SK-N-SH (cell line): ENCODE results near the gene TRIL. TPM values are rescaled to one million over a fixed set of nuclear protein-coding genes. Genes with fewer than 3 reads are reported as not detected.

Experiments
- CTCF ChIA-PET: fragments of 300-600, 350-600 bp; formaldehyde crosslinking; extraction: SDS; loops from one replicate; lab custom pipeline; 2021; lab: Yijun Ruan, JAX
- POLR2A ChIA-PET: fragments of 350-600 bp; sonication (Branson Sonifier 250); formaldehyde crosslinking; extraction: SDS; loops from one replicate; lab custom pipeline; 2020; ENCODE audit warnings: antibody characterized with exemption, inconsistent platforms; lab: Yijun Ruan, JAX
- DNase-seq: peaks from one replicate; pipeline ENCODE4 v3.0.0; 2012
- H2AFZ ChIP-seq: fragments of 200-600 bp; sonication (generic); 2 replicates; pipeline ENCODE4 v1.8.1; 2016; ENCODE audit warnings: antibody characterized with exemption, mild to moderate bottlenecking, low read depth
- H3F3A ChIP-seq: fragments of 200-600 bp; sonication (generic); replicated peaks from 2 replicates; pipeline ENCODE3; 2016; ENCODE audit warnings: antibody characterized with exemption, mild to moderate bottlenecking; ENCODE audit not compliant: insufficient read depth
- H3K27ac ChIP-seq, 2 experiments: fragments of 200-500 bp in 1 of 2; fragments of 200-600 bp in 1 of 2; sonication (Bioruptor generic) in 1 of 2; sonication (generic), shearing (Covaris generic) in 1 of 2; 2 replicates each; pipeline versions ENCODE4 v1.5.1 to v1.6.1; 2014 to 2016; ENCODE audit warnings: low read depth in 2 of 2, inconsistent platforms in 1 of 2, low read length in 1 of 2, mild to moderate bottlenecking in 1 of 2, mixed read lengths in 1 of 2
- H3K27me3 ChIP-seq: fragments of 200-600 bp; sonication (generic), shearing (Covaris generic); 2 replicates; pipeline ENCODE4 v1.6.1; 2016; ENCODE audit warnings: mixed run types; ENCODE audit not compliant: insufficient read depth
- H3K36me3 ChIP-seq, 2 experiments: fragments of 200-500 bp in 1 of 2; fragments of 200-600 bp in 1 of 2; sonication (Bioruptor generic) in 1 of 2; sonication (generic) in 1 of 2; replicated peaks in 1 of 2; 2 replicates each; pipeline versions ENCODE3 to v1.5.1; 2014 to 2016; ENCODE audit warnings: low read length in 1 of 2, mild to moderate bottlenecking in 1 of 2; ENCODE audit not compliant: insufficient read depth in 2 of 2, control insufficient read depth in 1 of 2
- H3K4me1 ChIP-seq, 2 experiments: fragments of 200-500 bp in 1 of 2; fragments of 200-600 bp in 1 of 2; sonication (Bioruptor generic) in 1 of 2; sonication (generic), shearing (Covaris generic) in 1 of 2; 2 replicates each; pipeline versions ENCODE4 v1.5.1 to v1.6.1; 2014 to 2016; ENCODE audit warnings: low read depth in 1 of 2, low read length in 1 of 2, mixed run types in 1 of 2; ENCODE audit not compliant: insufficient read depth in 2 of 2, control insufficient read depth in 1 of 2
- H3K4me2 ChIP-seq: fragments of 200-600 bp; sonication (generic), shearing (Covaris generic); 2 replicates; pipeline ENCODE4 v1.6.1; 2017; ENCODE audit warnings: mixed run types
- H3K4me3 ChIP-seq, 2 experiments: fragments of 200-500 bp in 1 of 2; fragments of 200-600 bp in 1 of 2; sonication (Bioruptor generic) in 1 of 2; sonication (generic), shearing (Covaris generic) in 1 of 2; 2 replicates each; pipeline versions ENCODE4 v1.5.1 to v1.8.1; 2014 to 2016; ENCODE audit warnings: low read depth in 2 of 2, inconsistent platforms in 1 of 2, low read length in 1 of 2, mild to moderate bottlenecking in 1 of 2, mixed read lengths in 1 of 2, moderate library complexity in 1 of 2
- H3K79me2 ChIP-seq: fragments of 200-600 bp; sonication (generic); 2 replicates; pipeline ENCODE4 v1.8.1; 2017; ENCODE audit warnings: mild to moderate bottlenecking; ENCODE audit not compliant: insufficient read depth
- H3K9ac ChIP-seq: fragments of 200-600 bp; sonication (generic); 2 replicates; pipeline ENCODE4 v1.6.1; 2017; ENCODE audit warnings: mixed run types
- H3K9me2 ChIP-seq: fragments of 200-600 bp; sonication (generic); 2 replicates; pipeline ENCODE4 v1.6.1; 2017; ENCODE audit warnings: mixed run types
- H3K9me3 ChIP-seq: fragments of 200-600 bp; sonication (generic); 2 replicates; pipeline ENCODE4 v1.6.1; 2017; ENCODE audit warnings: mixed run types, mild to moderate bottlenecking, moderate library complexity
- H4K20me1 ChIP-seq: fragments of 200-600 bp; sonication (generic); 2 replicates; pipeline ENCODE4 v1.6.1; 2017; ENCODE audit warnings: mild to moderate bottlenecking, mixed run types; ENCODE audit not compliant: insufficient read depth
- CHD2 ChIP-seq: fragments of 150-350 bp; IDR thresholded peaks from 2 replicates; pipeline ENCODE4 v1.6.1; 2018; ENCODE audit warnings: low read length; ENCODE audit not compliant: partially characterized antibody
- ELF1 ChIP-seq: IDR thresholded peaks from 2 replicates; pipeline ENCODE4 v1.4.0; 2012
- FOSL2 ChIP-seq: IDR thresholded peaks from 2 replicates; pipeline ENCODE4 v1.4.0; 2012; ENCODE audit warnings: low read depth, mild to moderate bottlenecking, moderate library complexity, borderline replicate concordance
- FOXJ3 ChIP-seq: sonication (generic); formaldehyde crosslinking; IDR thresholded peaks from 2 replicates; pipeline ENCODE4 v1.5.1; 2020; ENCODE audit warnings: mild to moderate bottlenecking, missing genetic modification reagents
- GATA2 ChIP-seq: sonication (generic); formaldehyde crosslinking; IDR thresholded peaks from 2 replicates; pipeline ENCODE4 v1.5.0; 2020; ENCODE audit warnings: mild to moderate bottlenecking, missing genetic modification reagents
- JUND ChIP-seq: IDR thresholded peaks from 2 replicates; pipeline ENCODE4 v1.4.0; 2012
- MEF2A ChIP-seq: IDR thresholded peaks from 2 replicates; pipeline ENCODE4 v1.4.0; 2012; ENCODE audit warnings: low read depth, borderline replicate concordance
- MXI1 ChIP-seq: IDR thresholded peaks from 2 replicates; pipeline ENCODE4 v1.6.1; 2012; ENCODE audit warnings: mild to moderate bottlenecking, low read depth, low read length, improper control_type of control experiment
- PBX3 ChIP-seq: IDR thresholded peaks from 2 replicates; pipeline ENCODE4; 2012
- POLR2AphosphoS5 ChIP-seq: IDR thresholded peaks from 2 replicates; pipeline ENCODE4 v1.6.1; 2012; ENCODE audit warnings: low read depth, low read length
- RCOR1 ChIP-seq: fragments of 150-350 bp; IDR thresholded peaks from 2 replicates; pipeline ENCODE4 v1.6.1; 2017; ENCODE audit warnings: antibody characterized with exemption, low read length
- RFX5 ChIP-seq: IDR thresholded peaks from 2 replicates; pipeline ENCODE4 v1.6.1; 2012; ENCODE audit warnings: mild to moderate bottlenecking, improper control_type of control experiment, low read length
- SMC3 ChIP-seq: IDR thresholded peaks from 2 replicates; pipeline ENCODE4 v1.6.1; 2012; ENCODE audit warnings: low read depth, low read length, improper control_type of control experiment
- TAF1 ChIP-seq: IDR thresholded peaks from 2 replicates; pipeline ENCODE4 v1.6.1; 2012; ENCODE audit warnings: low read depth, mild to moderate bottlenecking, low read length, moderate library complexity, borderline replicate concordance
- USF1 ChIP-seq: IDR thresholded peaks from 2 replicates; pipeline ENCODE4 v1.4.0; 2012; ENCODE audit warnings: low read depth, borderline replicate concordance
- WGBS: methylation state at CpG from one replicate; pipeline ENCODE4 v1.1.6; 2017; ENCODE audit warnings: low lambda C conversion rate; 5-methylcytosine and 5-hydroxymethylcytosine counted together
- polyA plus RNA-seq, 3 experiments: library from polyadenylated mRNA; depleted of rRNA; stranded (reverse); fragments of >200 nt; gene quantifications; 2 replicates each; pipeline ENCODE4 v1.2.3, GENCODE V29; 2012
- TF ChIP-seq, protein P1 (sequence below): fragments of 150-350 bp; IDR thresholded peaks from 2 replicates; pipeline ENCODE4 v1.6.1; 2016; ENCODE audit warnings: mild to moderate bottlenecking, low read depth, low read length
- TF ChIP-seq, protein P2 (sequence below): IDR thresholded peaks from 2 replicates; pipeline ENCODE4 v1.6.1; 2012; ENCODE audit warnings: mild to moderate bottlenecking, low read depth, low read length, moderate library complexity
- TF ChIP-seq, protein P3 (sequence below): IDR thresholded peaks from 2 replicates; pipeline ENCODE4 v1.4.0; 2012; ENCODE audit warnings: low read depth, borderline replicate concordance

The TRIL gene
- polyA plus RNA-seq, 1 of the 3 experiments (the other 2 are of a cell fraction) = 0.18 TPM

GRCh38 chr7:29007127-29007526 is 49.0 kb upstream of the TRIL start:
- POLR2A ChIA-PET = no interaction called here
- no peak for TF ChIP-seq USF1
- no peak for TF ChIP-seq MEF2A
- TF ChIP-seq, protein P1, sequence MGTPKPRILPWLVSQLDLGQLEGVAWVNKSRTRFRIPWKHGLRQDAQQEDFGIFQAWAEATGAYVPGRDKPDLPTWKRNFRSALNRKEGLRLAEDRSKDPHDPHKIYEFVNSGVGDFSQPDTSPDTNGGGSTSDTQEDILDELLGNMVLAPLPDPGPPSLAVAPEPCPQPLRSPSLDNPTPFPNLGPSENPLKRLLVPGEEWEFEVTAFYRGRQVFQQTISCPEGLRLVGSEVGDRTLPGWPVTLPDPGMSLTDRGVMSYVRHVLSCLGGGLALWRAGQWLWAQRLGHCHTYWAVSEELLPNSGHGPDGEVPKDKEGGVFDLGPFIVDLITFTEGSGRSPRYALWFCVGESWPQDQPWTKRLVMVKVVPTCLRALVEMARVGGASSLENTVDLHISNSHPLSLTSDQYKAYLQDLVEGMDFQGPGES = no peak
- TF ChIP-seq ELF1 = no peak
- no peak for TF ChIP-seq GATA2
- TF ChIP-seq, all 33 proteins: peak for 0
- H3K9me2 ChIP-seq = no peaks in the 10 kb centered on the region
- no peaks in the 10 kb centered on the region for H3K79me2 ChIP-seq
- H4K20me1 ChIP-seq = no peaks in the 10 kb centered on the region
- no peak overlapping the region for H3K9ac ChIP-seq
- no peak overlapping the region for H3K27ac ChIP-seq
- no peak overlapping the region for H2AFZ ChIP-seq
- H3K36me3 ChIP-seq = no peaks in the 10 kb centered on the region
- no peaks in the 10 kb centered on the region for H3K9me3 ChIP-seq
- H3K27me3 ChIP-seq = no peaks in the 10 kb centered on the region
- H3K4me1 ChIP-seq = no peaks in the 10 kb centered on the region
- DNase-seq = no peak
- H3K4me2 ChIP-seq = no peak overlapping the region
- CTCF ChIA-PET = interaction anchor here (0.6 to 1.2 kb wide), 3 partner anchors 48 to 85 kb away, joined by 3 to 4 read pairs (median 3); no protein-coding TSS in a partner anchor
- H3F3A ChIP-seq = no peaks in the 10 kb centered on the region
- WGBS = 75% methylated on average over 2 of the region's 2 CpGs
- H3K4me3 ChIP-seq = no peak overlapping the region

GRCh38 chr7:29005829-29006228 is 47.7 kb upstream of the TRIL start:
- H3K4me2 ChIP-seq = no peak overlapping the region
- CTCF ChIA-PET = interaction anchor here (1.2 to 1.3 kb wide), 3 partner anchors 14 to 49 kb away, joined by 3 read pairs; no protein-coding TSS in a partner anchor
- no peak overlapping the region for H2AFZ ChIP-seq
- H3K27me3 ChIP-seq = no peaks in the 10 kb centered on the region; the same call in 1 of the 2 replicates
- no peaks in the 10 kb centered on the region for H3K36me3 ChIP-seq
- H3K27ac ChIP-seq = no peak overlapping the region
- H3F3A ChIP-seq = no peaks in the 10 kb centered on the region
- H3K9me3 ChIP-seq = no peaks in the 10 kb centered on the region
- WGBS = 53% methylated on average over 3 of the region's 3 CpGs
- no peaks in the 10 kb centered on the region for H3K4me1 ChIP-seq
- no peak overlapping the region for H3K4me3 ChIP-seq
- POLR2A ChIA-PET = no interaction called here
- no peak overlapping the region for H3K9ac ChIP-seq
- no peaks in the 10 kb centered on the region for H3K79me2 ChIP-seq
- no peaks in the 10 kb centered on the region for H4K20me1 ChIP-seq
- no peaks in the 10 kb centered on the region for H3K9me2 ChIP-seq
- DNase-seq = no peak
- TF ChIP-seq FOXJ3 (CRISPR knock-in tag) (no peak), CHD2 (no peak), POLR2AphosphoS5 (no peak), SMC3 (no peak), FOSL2 (no peak), TAF1 (no peak), RFX5 (no peak), RCOR1 (no peak), PBX3 (no peak), MEF2A (no peak), MXI1 (no peak), JUND (no peak)
- TF ChIP-seq, protein P2, sequence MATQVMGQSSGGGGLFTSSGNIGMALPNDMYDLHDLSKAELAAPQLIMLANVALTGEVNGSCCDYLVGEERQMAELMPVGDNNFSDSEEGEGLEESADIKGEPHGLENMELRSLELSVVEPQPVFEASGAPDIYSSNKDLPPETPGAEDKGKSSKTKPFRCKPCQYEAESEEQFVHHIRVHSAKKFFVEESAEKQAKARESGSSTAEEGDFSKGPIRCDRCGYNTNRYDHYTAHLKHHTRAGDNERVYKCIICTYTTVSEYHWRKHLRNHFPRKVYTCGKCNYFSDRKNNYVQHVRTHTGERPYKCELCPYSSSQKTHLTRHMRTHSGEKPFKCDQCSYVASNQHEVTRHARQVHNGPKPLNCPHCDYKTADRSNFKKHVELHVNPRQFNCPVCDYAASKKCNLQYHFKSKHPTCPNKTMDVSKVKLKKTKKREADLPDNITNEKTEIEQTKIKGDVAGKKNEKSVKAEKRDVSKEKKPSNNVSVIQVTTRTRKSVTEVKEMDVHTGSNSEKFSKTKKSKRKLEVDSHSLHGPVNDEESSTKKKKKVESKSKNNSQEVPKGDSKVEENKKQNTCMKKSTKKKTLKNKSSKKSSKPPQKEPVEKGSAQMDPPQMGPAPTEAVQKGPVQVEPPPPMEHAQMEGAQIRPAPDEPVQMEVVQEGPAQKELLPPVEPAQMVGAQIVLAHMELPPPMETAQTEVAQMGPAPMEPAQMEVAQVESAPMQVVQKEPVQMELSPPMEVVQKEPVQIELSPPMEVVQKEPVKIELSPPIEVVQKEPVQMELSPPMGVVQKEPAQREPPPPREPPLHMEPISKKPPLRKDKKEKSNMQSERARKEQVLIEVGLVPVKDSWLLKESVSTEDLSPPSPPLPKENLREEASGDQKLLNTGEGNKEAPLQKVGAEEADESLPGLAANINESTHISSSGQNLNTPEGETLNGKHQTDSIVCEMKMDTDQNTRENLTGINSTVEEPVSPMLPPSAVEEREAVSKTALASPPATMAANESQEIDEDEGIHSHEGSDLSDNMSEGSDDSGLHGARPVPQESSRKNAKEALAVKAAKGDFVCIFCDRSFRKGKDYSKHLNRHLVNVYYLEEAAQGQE = no peak
- TF ChIP-seq, protein P1 = no peak
- TF ChIP-seq, protein P3, sequence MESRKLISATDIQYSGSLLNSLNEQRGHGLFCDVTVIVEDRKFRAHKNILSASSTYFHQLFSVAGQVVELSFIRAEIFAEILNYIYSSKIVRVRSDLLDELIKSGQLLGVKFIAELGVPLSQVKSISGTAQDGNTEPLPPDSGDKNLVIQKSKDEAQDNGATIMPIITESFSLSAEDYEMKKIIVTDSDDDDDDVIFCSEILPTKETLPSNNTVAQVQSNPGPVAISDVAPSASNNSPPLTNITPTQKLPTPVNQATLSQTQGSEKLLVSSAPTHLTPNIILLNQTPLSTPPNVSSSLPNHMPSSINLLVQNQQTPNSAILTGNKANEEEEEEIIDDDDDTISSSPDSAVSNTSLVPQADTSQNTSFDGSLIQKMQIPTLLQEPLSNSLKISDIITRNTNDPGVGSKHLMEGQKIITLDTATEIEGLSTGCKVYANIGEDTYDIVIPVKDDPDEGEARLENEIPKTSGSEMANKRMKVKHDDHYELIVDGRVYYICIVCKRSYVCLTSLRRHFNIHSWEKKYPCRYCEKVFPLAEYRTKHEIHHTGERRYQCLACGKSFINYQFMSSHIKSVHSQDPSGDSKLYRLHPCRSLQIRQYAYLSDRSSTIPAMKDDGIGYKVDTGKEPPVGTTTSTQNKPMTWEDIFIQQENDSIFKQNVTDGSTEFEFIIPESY = no peak
